GM12875 (cell line): ENCODE results near the gene ARPIN.

Experiments
- H3K4me3 ChIP-seq: one replicate; pipeline ENCODE4 v1.5.1; 2011; ENCODE audit warnings: low read depth, low read length, control low read depth
- CTCF ChIP-seq: IDR thresholded peaks from 2 replicates; pipeline ENCODE4 v1.5.1; 2011; ENCODE audit warnings: low read depth, mild to moderate bottlenecking, control low read depth, inconsistent platforms, low read length, moderate library complexity, borderline replicate concordance; ENCODE audit not compliant: insufficient read depth

The ARPIN gene

GRCh38 chr15:89907289-89907688 is 5.5 kb downstream of the ARPIN start:
- TF ChIP-seq CTCF: no peak
- no peak overlapping the region for H3K4me3 ChIP-seq

GRCh38 chr15:89905846-89906378 is 6.8 kb downstream of the ARPIN start:
- no peak for TF ChIP-seq CTCF

DNA sequence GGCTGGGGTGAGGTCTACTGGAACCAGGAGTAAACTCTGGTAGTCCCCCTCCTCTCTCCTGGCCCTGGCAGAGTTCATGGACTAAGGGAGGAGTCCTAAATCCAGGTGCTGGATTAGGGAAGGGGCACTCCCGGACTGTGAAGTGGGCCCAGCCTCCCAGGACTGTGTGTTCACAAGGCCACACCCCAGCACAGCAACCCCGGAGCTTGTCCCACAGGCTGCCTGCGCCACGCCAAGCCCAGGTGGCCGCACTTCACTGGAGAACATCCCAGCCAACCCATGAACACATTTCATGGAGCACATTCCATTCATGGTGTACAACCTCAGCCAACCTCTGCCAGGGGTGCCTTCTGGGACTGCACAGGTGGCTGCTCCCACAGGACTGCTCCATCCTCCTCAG is 8.2 kb downstream of the ARPIN start:
- no peak overlapping the region for H3K4me3 ChIP-seq
- no peak for TF ChIP-seq CTCF

More at GRCh38 chr15:89905846-89906378, 6.8 kb downstream of the ARPIN start:
- H3K4me3 ChIP-seq: no peak overlapping the region

- no peak overlapping the region for H3K4me3 ChIP-seq
- no peak for TF ChIP-seq CTCF
Measured at GRCh38 chr15:89903858-89904130, 9.0 kb downstream of the ARPIN start.

DNA sequence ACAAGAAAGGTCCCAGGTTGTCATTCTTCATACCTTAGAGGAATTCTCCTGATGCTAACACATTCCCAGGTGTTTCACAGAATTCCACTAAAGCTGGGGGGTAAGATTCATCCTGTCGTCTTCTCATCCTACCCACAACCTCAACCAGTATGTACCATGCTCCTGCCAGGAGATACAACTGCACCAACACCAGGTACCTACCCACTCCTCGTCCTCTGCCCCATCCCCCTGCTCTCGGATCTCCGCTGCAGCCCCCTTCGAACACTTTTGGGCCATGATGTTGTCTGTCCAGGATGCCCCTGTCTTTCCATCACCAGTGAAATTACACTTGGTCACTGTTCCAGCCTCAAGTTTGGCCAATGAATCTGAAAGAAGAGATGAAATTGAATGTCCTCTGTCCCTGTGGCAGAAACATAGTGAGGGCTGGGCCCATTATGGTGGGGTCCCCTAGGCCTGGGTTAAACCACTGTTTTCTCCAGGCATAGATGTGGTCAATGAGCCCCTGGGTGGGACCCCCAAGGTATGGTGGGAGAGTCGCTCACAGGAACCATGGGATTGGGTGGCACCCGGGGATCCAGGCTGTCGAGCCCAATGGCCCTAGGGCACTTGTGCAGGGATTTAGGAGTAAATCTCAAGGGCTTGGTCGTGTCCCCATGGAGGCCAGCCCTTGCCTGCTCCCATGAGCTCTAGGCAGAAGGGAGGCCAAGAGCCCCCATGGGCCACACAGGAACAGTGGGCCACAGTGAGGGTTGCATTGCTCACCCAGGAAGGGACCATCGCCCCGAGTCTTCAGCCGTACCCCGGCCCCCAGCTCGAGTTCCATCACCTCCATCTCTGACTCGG is 9.5 kb downstream of the ARPIN start:
- TF ChIP-seq CTCF: no peak
- no peak overlapping the region for H3K4me3 ChIP-seq

DNA sequence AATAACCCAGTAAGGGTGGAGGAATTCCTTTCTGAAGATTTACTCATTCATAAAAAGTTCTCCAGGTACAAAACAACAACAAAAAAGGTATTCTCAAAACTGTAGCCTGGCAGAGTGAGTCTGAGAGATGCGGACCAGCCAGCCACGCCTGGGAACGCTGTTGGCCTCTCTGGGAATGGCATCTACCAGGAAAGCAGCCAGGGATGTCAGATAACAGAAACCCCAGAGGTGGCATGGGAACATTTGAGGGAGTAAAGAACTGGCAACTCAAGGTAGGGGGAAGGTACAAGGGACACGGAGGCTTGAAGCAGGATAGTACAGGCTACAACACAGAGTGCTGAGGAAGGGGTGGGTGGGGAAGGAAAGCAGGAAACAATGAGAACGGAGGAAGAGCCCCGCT is 11.9 kb downstream of the ARPIN start:
- TF ChIP-seq CTCF: no peak
- H3K4me3 ChIP-seq: no peak overlapping the region

DNA sequence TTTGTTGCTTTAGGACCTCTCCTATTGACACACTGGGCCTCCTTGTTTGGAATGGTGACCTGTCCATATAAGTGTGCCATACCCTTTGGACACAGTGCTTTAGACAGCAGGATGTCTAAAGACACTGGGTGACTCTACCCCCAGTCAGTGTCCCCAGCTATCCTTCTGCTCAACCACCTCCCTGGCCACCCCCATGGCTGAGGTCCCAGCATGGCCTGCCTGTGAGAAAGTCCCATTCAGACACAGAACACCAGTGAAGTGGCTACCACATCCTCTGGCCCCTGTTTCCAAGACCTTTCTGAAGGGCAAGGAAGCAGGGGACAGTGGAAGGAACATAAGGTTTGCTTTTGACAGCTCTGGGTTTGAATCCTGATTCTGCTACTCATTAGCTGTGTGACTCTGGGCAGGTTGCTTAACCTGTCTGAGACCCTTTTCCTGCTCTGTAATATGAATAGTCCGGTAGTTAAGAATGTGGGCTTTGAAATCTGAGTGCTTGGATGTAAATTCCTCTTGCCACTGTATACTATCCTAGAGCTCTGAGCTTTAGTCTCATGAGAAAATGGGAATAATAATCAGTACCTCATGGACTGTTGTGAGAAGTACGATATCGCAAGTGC is 12.7 kb downstream of the ARPIN start:
- no peak for TF ChIP-seq CTCF
- no peak overlapping the region for H3K4me3 ChIP-seq
